ENCODE data around the gene SLC12A7.
"Not testable (repeated sequence)": the region's sequence is repeated elsewhere in the genome, so short reads cannot be mapped to it uniquely, and the experiment has no call there.

Gene SLC12A7

GRCh38 chr5:1075555-1075881 lies 36.3 kb downstream of the SLC12A7 start:
- DNase-seq: no peak

GRCh38 chr5:1074816-1075554 lies 36.9 kb downstream of the SLC12A7 start:
- DNase-seq: no peak

- DNase-seq: no peak
Observed at GRCh38 chr5:1074226-1074625, 37.6 kb downstream of the SLC12A7 start.

- DNase-seq: no peak
Observed at GRCh38 chr5:1073239-1074102, 38.4 kb downstream of the SLC12A7 start.

GRCh38 chr5:1069720-1070088 lies 42.2 kb downstream of the SLC12A7 start:
- no peak for DNase-seq

GRCh38 chr5:1068895-1069719 lies 42.8 kb downstream of the SLC12A7 start:
- DNase-seq: no peak

GRCh38 chr5:1068204-1068894 lies 43.5 kb downstream of the SLC12A7 start:
- no peak for DNase-seq

- no peak for DNase-seq
Observed at GRCh38 chr5:1067141-1068121, 44.4 kb downstream of the SLC12A7 start.

- DNase-seq: no peak
Observed at GRCh38 chr5:1066676-1067075, 45.2 kb downstream of the SLC12A7 start.

- DNase-seq: no peak
Observed at GRCh38 chr5:1065891-1066650, 45.8 kb downstream of the SLC12A7 start.

GRCh38 chr5:1065143-1065750 lies 46.6 kb downstream of the SLC12A7 start:
- no peak for DNase-seq

GRCh38 chr5:1064383-1065142 lies 47.3 kb downstream of the SLC12A7 start:
- no peak for DNase-seq

GRCh38 chr5:1063661-1064382 lies 48.0 kb downstream of the SLC12A7 start:
- no peak for DNase-seq

GRCh38 chr5:1062761-1063568 lies 48.9 kb downstream of the SLC12A7 start:
- no peak for DNase-seq

- no peak for DNase-seq
Observed at GRCh38 chr5:1061916-1062315, 49.9 kb downstream of the SLC12A7 start.

- not testable (repeated sequence) for DNase-seq
Observed at GRCh38 chr5:1061292-1061691, 50.6 kb downstream of the SLC12A7 start.

GRCh38 chr5:1060535-1060981 lies 51.3 kb downstream of the SLC12A7 start:
- no peak for DNase-seq

- DNase-seq: no peak
Observed at GRCh38 chr5:1059884-1060263, 52.0 kb downstream of the SLC12A7 start.

Data from NCI-H2081 (cell line).